SK-N-SH treated with all-trans-retinoic acid at 6 μM for 48 hours (cell line): ENCODE measurements around the gene OR10A6.

Experiments used
- ATAC-seq: fragments of 200-7000 bp; cut with Tn5 transposase; 3 replicates; pipeline ENCODE4 v1.9.1; 2020; ENCODE audit warnings: mild to moderate bottlenecking, moderate library complexity
- ARNTL ChIP-seq: fragments of 450-650 bp; formaldehyde crosslinking; IDR thresholded peaks from 2 replicates; pipeline ENCODE4 v1.5.0; 2020; ENCODE audit warnings: low read depth, mild to moderate bottlenecking, moderate library complexity, borderline replicate concordance
- BACH2 ChIP-seq: fragments of 250-450 bp; sonication (Bioruptor Pico); IDR thresholded peaks from 2 replicates; pipeline ENCODE4 v1.9.0; 2021; ENCODE audit warnings: mild to moderate bottlenecking, borderline replicate concordance
- CSDC2 ChIP-seq: fragments of 250-450 bp; sonication (Bioruptor Pico); IDR thresholded peaks from 2 replicates; pipeline ENCODE4 v1.5.0; 2020; ENCODE audit warnings: mild to moderate bottlenecking, moderate library complexity
- ESRRG ChIP-seq: fragments of 250-450 bp; sonication (Bioruptor Pico); IDR thresholded peaks from 2 replicates; pipeline ENCODE4 v1.6.1; 2021; ENCODE audit warnings: mild to moderate bottlenecking
- GLIS3 ChIP-seq: fragments of 250-450 bp; sonication (Bioruptor Pico); IDR thresholded peaks from 2 replicates; pipeline ENCODE4 v1.5.0; 2020; ENCODE audit warnings: mild to moderate bottlenecking, moderate library complexity
- ISL1 ChIP-seq: fragments of 250-450 bp; sonication (Bioruptor Pico); IDR thresholded peaks from 2 replicates; pipeline ENCODE4 v2.1.2; 2022; ENCODE audit warnings: mild to moderate bottlenecking, moderate library complexity
- PPARA ChIP-seq: fragments of 250-450 bp; sonication (Bioruptor Pico); IDR thresholded peaks from 2 replicates; pipeline ENCODE4 v1.5.0; 2020; ENCODE audit warnings: mild to moderate bottlenecking, borderline replicate concordance
- RARB ChIP-seq: fragments of 250-450 bp; sonication (Bioruptor Pico); IDR thresholded peaks from 2 replicates; pipeline ENCODE4 v1.8.0; 2021; ENCODE audit warnings: mild to moderate bottlenecking, moderate library complexity
- SNAI2 ChIP-seq: fragments of 250-450 bp; sonication (Bioruptor Pico); IDR thresholded peaks from 2 replicates; pipeline ENCODE4 v1.5.0; 2020; ENCODE audit warnings: mild to moderate bottlenecking, moderate library complexity
- TCF4 ChIP-seq: fragments of 250-450 bp; sonication (Bioruptor Pico); IDR thresholded peaks from 2 replicates; pipeline ENCODE4 v1.8.0; 2021; ENCODE audit warnings: mild to moderate bottlenecking, moderate library complexity, borderline replicate concordance
- TOX ChIP-seq: fragments of 250-450 bp; sonication (Bioruptor Pico); IDR thresholded peaks from 2 replicates; pipeline ENCODE4 v1.8.0; 2021; ENCODE audit warnings: mild to moderate bottlenecking, moderate library complexity, borderline replicate concordance
- ZC3H10 ChIP-seq: fragments of 250-450 bp; sonication (Bioruptor Pico); IDR thresholded peaks from 2 replicates; pipeline ENCODE4 v1.5.1; 2021; ENCODE audit warnings: mild to moderate bottlenecking, moderate library complexity
- ZFP3 ChIP-seq: fragments of 250-450 bp; sonication (Bioruptor Pico); IDR thresholded peaks from 2 replicates; pipeline ENCODE4 v1.5.0; 2020; ENCODE audit warnings: mild to moderate bottlenecking, moderate library complexity
- ZFP30 ChIP-seq: fragments of 450-650 bp; formaldehyde crosslinking; IDR thresholded peaks from 2 replicates; pipeline ENCODE4 v1.5.0; 2022; ENCODE audit warnings: mild to moderate bottlenecking, moderate library complexity
- ZNF565 ChIP-seq: fragments of 450-650 bp; formaldehyde crosslinking; conservative IDR thresholded peaks from 2 replicates; pipeline ENCODE4 v1.5.0; 2020; ENCODE audit warnings: low read depth, mild to moderate bottlenecking, moderate library complexity
- ZNF70 ChIP-seq: fragments of 450-650 bp; formaldehyde crosslinking; IDR thresholded peaks from 2 replicates; pipeline ENCODE4 v1.5.0; 2020; ENCODE audit warnings: mild to moderate bottlenecking, moderate library complexity
- TF ChIP-seq, protein P1 (sequence below): fragments of 250-450 bp; sonication (Bioruptor Pico); IDR thresholded peaks from 2 replicates; pipeline ENCODE4 v1.8.0; 2020; ENCODE audit warnings: mild to moderate bottlenecking, moderate library complexity, borderline replicate concordance
- TF ChIP-seq, protein P2 (sequence below): fragments of 250-450 bp; sonication (Bioruptor Pico); IDR thresholded peaks from 2 replicates; pipeline ENCODE4 v1.8.0; 2021; ENCODE audit warnings: low read depth, mild to moderate bottlenecking, moderate library complexity, borderline replicate concordance
- TF ChIP-seq, protein P3 (sequence below): fragments of 250-450 bp; sonication (Bioruptor Pico); IDR thresholded peaks from 2 replicates; pipeline ENCODE4 v1.5.1; 2020; ENCODE audit warnings: low read depth, mild to moderate bottlenecking, moderate library complexity
- TF ChIP-seq, protein P4 (sequence below): fragments of 250-450 bp; sonication (Bioruptor Pico); IDR thresholded peaks from 2 replicates; pipeline ENCODE4 v1.5.0; 2020; ENCODE audit warnings: mild to moderate bottlenecking, moderate library complexity

The OR10A6 gene

DNA sequence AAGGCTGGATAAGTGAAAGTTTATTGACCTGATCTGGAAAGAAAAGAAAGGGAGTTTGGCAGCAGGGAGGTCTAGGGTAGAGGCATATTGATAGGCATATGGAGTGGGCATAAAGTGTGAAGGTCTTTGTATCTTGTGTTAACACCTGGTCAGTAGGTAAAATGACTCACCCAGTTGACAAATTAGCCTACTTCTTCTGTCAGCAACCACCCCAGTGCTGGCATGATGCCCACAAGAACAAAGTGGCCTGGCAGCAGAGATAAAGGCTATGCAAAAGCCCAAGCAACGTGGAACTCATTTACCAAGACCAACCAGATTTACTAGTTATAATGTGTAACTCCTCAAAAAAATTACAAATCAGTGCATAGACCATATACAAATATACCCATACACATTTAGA lies 5.5 kb upstream of the OR10A6 start (continued):
- TF ChIP-seq TOX (CRISPR knock-in tag) = no peak

DNA sequence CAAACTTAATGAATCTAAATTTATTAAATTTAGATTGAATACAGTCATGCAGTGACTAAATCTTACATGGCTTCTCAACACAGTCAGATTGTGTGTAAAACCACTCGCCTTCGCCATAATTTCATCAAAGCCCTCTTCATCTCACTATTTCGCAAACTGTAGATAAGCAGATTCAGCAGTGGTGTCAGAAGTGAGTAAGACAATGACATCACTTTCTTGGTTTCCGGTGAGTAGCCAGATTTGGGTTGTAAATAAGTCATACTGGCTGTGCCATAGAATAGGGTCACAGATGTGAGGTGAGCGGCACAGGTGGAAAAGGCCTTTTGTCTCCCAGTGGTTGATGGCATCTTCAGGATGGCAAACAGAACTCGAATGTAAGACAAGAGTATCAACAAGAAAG lies 3.4 kb downstream of the OR10A6 start:
- ATAC-seq = no peak
- TF ChIP-seq, protein P1, sequence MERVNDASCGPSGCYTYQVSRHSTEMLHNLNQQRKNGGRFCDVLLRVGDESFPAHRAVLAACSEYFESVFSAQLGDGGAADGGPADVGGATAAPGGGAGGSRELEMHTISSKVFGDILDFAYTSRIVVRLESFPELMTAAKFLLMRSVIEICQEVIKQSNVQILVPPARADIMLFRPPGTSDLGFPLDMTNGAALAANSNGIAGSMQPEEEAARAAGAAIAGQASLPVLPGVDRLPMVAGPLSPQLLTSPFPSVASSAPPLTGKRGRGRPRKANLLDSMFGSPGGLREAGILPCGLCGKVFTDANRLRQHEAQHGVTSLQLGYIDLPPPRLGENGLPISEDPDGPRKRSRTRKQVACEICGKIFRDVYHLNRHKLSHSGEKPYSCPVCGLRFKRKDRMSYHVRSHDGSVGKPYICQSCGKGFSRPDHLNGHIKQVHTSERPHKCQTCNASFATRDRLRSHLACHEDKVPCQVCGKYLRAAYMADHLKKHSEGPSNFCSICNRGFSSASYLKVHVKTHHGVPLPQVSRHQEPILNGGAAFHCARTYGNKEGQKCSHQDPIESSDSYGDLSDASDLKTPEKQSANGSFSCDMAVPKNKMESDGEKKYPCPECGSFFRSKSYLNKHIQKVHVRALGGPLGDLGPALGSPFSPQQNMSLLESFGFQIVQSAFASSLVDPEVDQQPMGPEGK (CRISPR knock-in tag) = no peak
- TF ChIP-seq ZNF70 (CRISPR knock-in tag) (no peak), PPARA (no peak), ZNF565 (CRISPR knock-in tag) (no peak), BACH2 (no peak), GLIS3 (no peak), RARB (CRISPR knock-in tag) (no peak), ARNTL (CRISPR knock-in tag) (no peak), SNAI2 (CRISPR knock-in tag) (no peak), TOX (CRISPR knock-in tag) (no peak), ISL1 (no peak), TCF4 (no peak)
- TF ChIP-seq, protein P2, sequence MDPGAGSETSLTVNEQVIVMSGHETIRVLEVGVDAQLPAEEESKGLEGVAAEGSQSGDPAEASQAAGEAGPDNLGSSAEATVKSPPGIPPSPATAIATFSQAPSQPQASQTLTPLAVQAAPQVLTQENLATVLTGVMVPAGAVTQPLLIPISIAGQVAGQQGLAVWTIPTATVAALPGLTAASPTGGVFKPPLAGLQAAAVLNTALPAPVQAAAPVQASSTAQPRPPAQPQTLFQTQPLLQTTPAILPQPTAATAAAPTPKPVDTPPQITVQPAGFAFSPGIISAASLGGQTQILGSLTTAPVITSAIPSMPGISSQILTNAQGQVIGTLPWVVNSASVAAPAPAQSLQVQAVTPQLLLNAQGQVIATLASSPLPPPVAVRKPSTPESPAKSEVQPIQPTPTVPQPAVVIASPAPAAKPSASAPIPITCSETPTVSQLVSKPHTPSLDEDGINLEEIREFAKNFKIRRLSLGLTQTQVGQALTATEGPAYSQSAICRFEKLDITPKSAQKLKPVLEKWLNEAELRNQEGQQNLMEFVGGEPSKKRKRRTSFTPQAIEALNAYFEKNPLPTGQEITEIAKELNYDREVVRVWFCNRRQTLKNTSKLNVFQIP (CRISPR knock-in tag) = no peak
- TF ChIP-seq, protein P3, sequence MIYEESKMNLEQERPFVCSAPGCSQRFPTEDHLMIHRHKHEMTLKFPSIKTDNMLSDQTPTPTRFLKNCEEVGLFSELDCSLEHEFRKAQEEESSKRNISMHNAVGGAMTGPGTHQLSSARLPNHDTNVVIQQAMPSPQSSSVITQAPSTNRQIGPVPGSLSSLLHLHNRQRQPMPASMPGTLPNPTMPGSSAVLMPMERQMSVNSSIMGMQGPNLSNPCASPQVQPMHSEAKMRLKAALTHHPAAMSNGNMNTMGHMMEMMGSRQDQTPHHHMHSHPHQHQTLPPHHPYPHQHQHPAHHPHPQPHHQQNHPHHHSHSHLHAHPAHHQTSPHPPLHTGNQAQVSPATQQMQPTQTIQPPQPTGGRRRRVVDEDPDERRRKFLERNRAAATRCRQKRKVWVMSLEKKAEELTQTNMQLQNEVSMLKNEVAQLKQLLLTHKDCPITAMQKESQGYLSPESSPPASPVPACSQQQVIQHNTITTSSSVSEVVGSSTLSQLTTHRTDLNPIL (CRISPR knock-in tag) = no peak

DNA sequence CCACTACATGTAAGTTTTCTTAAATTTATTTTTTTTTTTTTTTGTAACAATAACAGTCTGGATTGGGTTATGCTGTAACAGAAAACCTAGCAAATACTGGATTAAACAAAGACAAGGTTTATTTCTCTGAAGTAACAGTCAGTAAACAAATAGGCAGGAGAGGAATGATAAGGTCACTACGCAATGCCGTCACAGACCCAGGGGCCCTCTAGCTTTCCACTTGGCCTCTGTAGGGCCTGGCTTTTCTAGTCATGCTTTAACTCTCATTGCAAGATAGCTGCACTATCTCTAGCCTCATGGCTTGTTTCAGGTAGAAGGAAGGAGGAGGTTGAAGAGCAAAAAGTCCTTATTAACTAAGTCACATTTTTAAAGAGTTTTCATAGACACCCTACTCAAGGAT lies 6.5 kb downstream of the OR10A6 start:
- no peak for ATAC-seq
- TF ChIP-seq ESRRG (CRISPR knock-in tag) = no peak
- TF ChIP-seq ISL1 = no peak
- TF ChIP-seq PPARA = no peak
- no peak for TF ChIP-seq BACH2
- no peak for TF ChIP-seq SNAI2 (CRISPR knock-in tag)
- TF ChIP-seq, protein P4, sequence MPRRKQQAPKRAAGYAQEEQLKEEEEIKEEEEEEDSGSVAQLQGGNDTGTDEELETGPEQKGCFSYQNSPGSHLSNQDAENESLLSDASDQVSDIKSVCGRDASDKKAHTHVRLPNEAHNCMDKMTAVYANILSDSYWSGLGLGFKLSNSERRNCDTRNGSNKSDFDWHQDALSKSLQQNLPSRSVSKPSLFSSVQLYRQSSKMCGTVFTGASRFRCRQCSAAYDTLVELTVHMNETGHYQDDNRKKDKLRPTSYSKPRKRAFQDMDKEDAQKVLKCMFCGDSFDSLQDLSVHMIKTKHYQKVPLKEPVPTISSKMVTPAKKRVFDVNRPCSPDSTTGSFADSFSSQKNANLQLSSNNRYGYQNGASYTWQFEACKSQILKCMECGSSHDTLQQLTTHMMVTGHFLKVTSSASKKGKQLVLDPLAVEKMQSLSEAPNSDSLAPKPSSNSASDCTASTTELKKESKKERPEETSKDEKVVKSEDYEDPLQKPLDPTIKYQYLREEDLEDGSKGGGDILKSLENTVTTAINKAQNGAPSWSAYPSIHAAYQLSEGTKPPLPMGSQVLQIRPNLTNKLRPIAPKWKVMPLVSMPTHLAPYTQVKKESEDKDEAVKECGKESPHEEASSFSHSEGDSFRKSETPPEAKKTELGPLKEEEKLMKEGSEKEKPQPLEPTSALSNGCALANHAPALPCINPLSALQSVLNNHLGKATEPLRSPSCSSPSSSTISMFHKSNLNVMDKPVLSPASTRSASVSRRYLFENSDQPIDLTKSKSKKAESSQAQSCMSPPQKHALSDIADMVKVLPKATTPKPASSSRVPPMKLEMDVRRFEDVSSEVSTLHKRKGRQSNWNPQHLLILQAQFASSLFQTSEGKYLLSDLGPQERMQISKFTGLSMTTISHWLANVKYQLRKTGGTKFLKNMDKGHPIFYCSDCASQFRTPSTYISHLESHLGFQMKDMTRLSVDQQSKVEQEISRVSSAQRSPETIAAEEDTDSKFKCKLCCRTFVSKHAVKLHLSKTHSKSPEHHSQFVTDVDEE = no peak

DNA sequence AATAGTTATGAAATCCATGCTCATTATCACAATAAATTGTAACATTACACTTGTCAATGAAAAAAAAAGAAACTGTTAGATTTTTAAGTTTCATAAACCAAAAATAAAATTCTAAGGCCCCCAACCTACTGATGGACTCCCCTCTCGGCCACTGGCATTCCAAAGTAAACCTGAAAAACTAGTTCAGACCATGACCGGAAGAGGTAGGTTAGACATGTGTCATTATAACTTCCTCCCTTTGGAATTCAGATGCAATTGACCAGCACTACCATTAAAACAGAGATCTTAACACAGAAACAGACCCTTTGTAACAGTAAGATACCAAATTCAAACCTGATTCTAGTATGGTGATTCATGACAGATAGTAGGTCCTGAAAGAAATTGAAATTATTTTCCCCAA lies 12.9 kb downstream of the OR10A6 start:
- TF ChIP-seq ZNF565 (CRISPR knock-in tag) (no peak), GLIS3 (no peak), ESRRG (CRISPR knock-in tag) (no peak), CSDC2 (CRISPR knock-in tag) (no peak)

DNA sequence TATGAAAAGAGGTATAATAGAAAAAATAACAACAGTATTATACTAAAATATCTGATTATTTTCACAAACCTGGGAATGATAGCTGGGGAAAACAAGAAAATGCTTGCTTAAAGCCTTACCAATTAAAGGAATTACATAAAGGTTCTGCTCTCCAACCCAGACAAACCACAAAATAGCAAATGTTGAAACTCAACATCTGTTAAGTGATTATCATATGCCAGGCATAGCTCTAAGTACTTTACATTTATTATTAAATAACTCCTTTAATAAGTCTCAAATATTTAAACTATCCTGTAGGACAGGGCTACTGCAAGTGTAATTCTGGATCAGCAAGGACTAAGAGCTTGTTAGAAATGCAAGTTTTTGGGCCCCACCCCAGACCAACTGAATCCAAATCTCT lies 20.1 kb downstream of the OR10A6 start:
- no peak for ATAC-seq
- no peak for TF ChIP-seq ZC3H10 (CRISPR knock-in tag)
- TF ChIP-seq, protein P1 (CRISPR knock-in tag) = no peak
- TF ChIP-seq ZFP30 (CRISPR knock-in tag) = no peak
- TF ChIP-seq ZNF70 (CRISPR knock-in tag) = no peak
- no peak for TF ChIP-seq RARB (CRISPR knock-in tag)
- no peak for TF ChIP-seq ZNF565 (CRISPR knock-in tag)
- TF ChIP-seq BACH2 = no peak
- no peak for TF ChIP-seq ISL1
- TF ChIP-seq CSDC2 (CRISPR knock-in tag) = no peak
- TF ChIP-seq, protein P2 (CRISPR knock-in tag) = no peak
- TF ChIP-seq ZFP3 = no peak
- TF ChIP-seq TOX (CRISPR knock-in tag) = no peak
- no peak for TF ChIP-seq ARNTL (CRISPR knock-in tag)
- TF ChIP-seq GLIS3 = no peak
- TF ChIP-seq ESRRG (CRISPR knock-in tag) = no peak

More for the DNA sequence above, 12.9 kb downstream of the OR10A6 start:
- no peak for ATAC-seq
